A549 (cell line): ENCODE measurements around the gene IHH. TPM values are rescaled to one million over a fixed set of nuclear protein-coding genes. Genes with fewer than 3 reads are reported as not detected.

Source experiments
- ATAC-seq, 2 experiments: fragments of 200-7000 bp in 1 of 2; fragments of >200 bp in 1 of 2; cut with Nextera tagmentation in 1 of 2; cut with Tn5 transposase in 1 of 2; 3 replicates each; pipeline versions ENCODE4 v1.8.0 to v1.9.1; 2018 to 2020; ENCODE audit warnings: mild to moderate bottlenecking in 1 of 2, moderate library complexity in 1 of 2
- CTCF ChIA-PET: fragments of 300-600 bp; sonication (Branson Sonifier 250); formaldehyde crosslinking; extraction: SDS; loops from one replicate; lab custom pipeline; 2021; ENCODE audit warnings: antibody characterized with exemption, inconsistent platforms; lab: Yijun Ruan, JAX
- POLR2A ChIA-PET: fragments of 350-600 bp; formaldehyde crosslinking; extraction: SDS; loops from one replicate; lab custom pipeline; 2021; ENCODE audit warnings: antibody characterized with exemption, inconsistent platforms; lab: Yijun Ruan, JAX
- DNase-seq, 2 experiments: peaks; one replicate each; pipeline versions ENCODE4 v3.0.0 to v3.0.0-alpha.2; 2011 to 2016; ENCODE audit warnings: low read depth in 1 of 2, low spot score in 1 of 2
- FAIRE-seq: peaks from 2 replicates; lab custom pipeline; 2011; peaks lifted over from hg19 to GRCh38; lab: Jason Lieb, UNC
- H3K27ac ChIP-seq, 2 experiments: fragments of >200 bp; sonication (Bioruptor Twin); formaldehyde crosslinking; 3 replicates each; pipeline ENCODE4 v1.5.1; 2016 to 2017
- H3K4me1 ChIP-seq: fragments of >200 bp; sonication (Bioruptor Twin); formaldehyde crosslinking; 3 replicates; pipeline ENCODE4 v1.6.1; 2016
- H3K4me2 ChIP-seq: fragments of >200 bp; sonication (Bioruptor Twin); formaldehyde crosslinking; 3 replicates; pipeline ENCODE4 v1.6.1; 2016
- H3K4me3 ChIP-seq: fragments of >200 bp; sonication (Bioruptor Twin); formaldehyde crosslinking; 3 replicates; pipeline ENCODE4 v1.5.1; 2016
- H3K9me3 ChIP-seq: fragments of >200 bp; sonication (Bioruptor Twin); formaldehyde crosslinking; 3 replicates; pipeline ENCODE4 v1.6.1; 2016
- ATOH8 ChIP-seq: fragments of 250-450 bp; sonication (Bioruptor Pico); IDR thresholded peaks from 2 replicates; pipeline ENCODE4 v1.5.0; 2020; ENCODE audit warnings: low read depth, mild to moderate bottlenecking, moderate library complexity
- CBX2 ChIP-seq: fragments of 200-600 bp; sonication (generic); IDR thresholded peaks from 2 replicates; pipeline ENCODE4 v1.6.1; 2016; ENCODE audit warnings: low read depth, mild to moderate bottlenecking, borderline replicate concordance
- CBX8 ChIP-seq: fragments of 200-600 bp; sonication (generic); IDR thresholded peaks from 2 replicates; pipeline ENCODE4 v1.6.1; 2016
- CEBPB ChIP-seq, 2 experiments: fragments of >200 bp in 1 of 2; sonication (Bioruptor Twin) in 1 of 2; formaldehyde crosslinking in 1 of 2; IDR thresholded peaks; 2 replicates each; pipeline ENCODE4 v1.6.1; 2012 to 2016
- CHD4 ChIP-seq: fragments of 200-600 bp; sonication (generic); IDR thresholded peaks from 2 replicates; pipeline ENCODE4 v1.6.1; 2016; ENCODE audit warnings: antibody characterized with exemption, mild to moderate bottlenecking, borderline replicate concordance
- CTCF ChIP-seq: fragments of >200 bp; sonication (Bioruptor Twin); formaldehyde crosslinking; IDR thresholded peaks from 3 replicates; pipeline ENCODE4 v1.5.1; 2016
- FOSB ChIP-seq: fragments of 250-450 bp; sonication (Bioruptor Pico); IDR thresholded peaks from 2 replicates; pipeline ENCODE4 v1.5.0; 2020; ENCODE audit warnings: mild to moderate bottlenecking, moderate library complexity
- HDAC2 ChIP-seq: fragments of 200-600 bp; sonication (generic); IDR thresholded peaks from 2 replicates; pipeline ENCODE4 v1.6.1; 2016
- HMGXB4 ChIP-seq: fragments of 250-450 bp; sonication (Bioruptor Pico); IDR thresholded peaks from 2 replicates; pipeline ENCODE4 v1.5.0; 2021; ENCODE audit warnings: mild to moderate bottlenecking, moderate library complexity, borderline replicate concordance
- HOXA7 ChIP-seq: fragments of 250-450 bp; sonication (Bioruptor Pico); IDR thresholded peaks from 2 replicates; pipeline ENCODE4 v1.5.0; 2020; ENCODE audit warnings: mild to moderate bottlenecking, moderate library complexity
- JUN ChIP-seq, 2 experiments: fragments of >200 bp; sonication (Bioruptor Twin); formaldehyde crosslinking; IDR thresholded peaks; 2 replicates in 1 of 2; 3 replicates in 1 of 2; pipeline ENCODE4 v1.6.1; 2016 to 2017
- KDM5A ChIP-seq: fragments of 200-600 bp; sonication (generic); IDR thresholded peaks from 2 replicates; pipeline ENCODE4 v1.6.1; 2016; ENCODE audit warnings: antibody characterized with exemption, mild to moderate bottlenecking
- MAZ ChIP-seq: fragments of 150-350 bp; IDR thresholded peaks from 2 replicates; pipeline ENCODE4 v1.6.1; 2014; ENCODE audit warnings: antibody characterized with exemption, low read depth, low read length, borderline replicate concordance
- MYC ChIP-seq: IDR thresholded peaks from 2 replicates; pipeline ENCODE4 v1.6.1; 2012; ENCODE audit warnings: mild to moderate bottlenecking, inconsistent platforms, low read length, improper control_type of control experiment, borderline replicate concordance
- NFE2L2 ChIP-seq: fragments of 150-350 bp; conservative IDR thresholded peaks from 2 replicates; pipeline ENCODE4 v1.6.1; 2014; ENCODE audit warnings: low read length
- NPAS2 ChIP-seq: fragments of 250-450 bp; sonication (Bioruptor Pico); IDR thresholded peaks from 2 replicates; pipeline ENCODE4 v1.8.0; 2022; ENCODE audit warnings: mild to moderate bottlenecking, moderate library complexity, borderline replicate concordance
- PHF8 ChIP-seq: fragments of 200-600 bp; sonication (generic); IDR thresholded peaks from 2 replicates; pipeline ENCODE4 v1.6.1; 2016; ENCODE audit warnings: low read depth, mild to moderate bottlenecking, antibody characterized with exemption, moderate library complexity, borderline replicate concordance
- POLR2AphosphoS2 ChIP-seq: conservative IDR thresholded peaks from 2 replicates; pipeline ENCODE4 v1.6.1; 2012; ENCODE audit warnings: low read length, improper control_type of control experiment, inconsistent platforms
- RCOR1 ChIP-seq: fragments of 150-350 bp; IDR thresholded peaks from 2 replicates; pipeline ENCODE4 v1.6.1; 2014; ENCODE audit warnings: antibody characterized with exemption, low read length, low read depth
- RNF2 ChIP-seq: fragments of 200-600 bp; sonication (generic); IDR thresholded peaks from 2 replicates; pipeline ENCODE4 v1.6.1; 2016; ENCODE audit warnings: low read depth, mild to moderate bottlenecking, antibody characterized with exemption, moderate library complexity, borderline replicate concordance
- SREBF2 ChIP-seq: fragments of 450-650 bp; IDR thresholded peaks from 2 replicates; pipeline ENCODE4 v1.6.1; 2014; ENCODE audit warnings: mild to moderate bottlenecking, moderate library complexity
- TFCP2L1 ChIP-seq: fragments of 250-450 bp; sonication (Bioruptor Pico); IDR thresholded peaks from 2 replicates; pipeline ENCODE4 v1.5.0; 2021; ENCODE audit warnings: mild to moderate bottlenecking
- TP53 ChIP-seq: fragments of 250-450 bp; sonication (Bioruptor Pico); IDR thresholded peaks from 2 replicates; pipeline ENCODE4 v1.5.0; 2021; ENCODE audit warnings: mild to moderate bottlenecking, moderate library complexity
- ZNF302 ChIP-seq: fragments of 250-450 bp; sonication (Bioruptor Pico); IDR thresholded peaks from 2 replicates; pipeline ENCODE4 v1.9.0; 2021; ENCODE audit warnings: inconsistent platforms, mild to moderate bottlenecking, moderate library complexity
- WGBS: methylation state at CpG from one replicate; pipeline ENCODE4 v1.1.6; 2017; ENCODE audit errors: missing lambda C conversion rate; 5-methylcytosine and 5-hydroxymethylcytosine counted together
- polyA plus RNA-seq, 4 experiments: library from polyadenylated mRNA; depleted of rRNA in 3 of 4; stranded (reverse); fragments of >200 nt; fragmentation: RNase III in 1 of 4; extraction: RNeasy Plus Mini Kit Qiagen cat#74134 plus additional on column Dnase treatment in 1 of 4; gene quantifications; 2 replicates in 3 of 4; 3 replicates in 1 of 4; pipeline ENCODE4 v1.2.3, GENCODE V29; 2011 to 2017

The IHH gene
- polyA plus RNA-seq, 2 of the 4 experiments (the other 2 are of a cell fraction): 0.13 TPM; not detected in 1

- FAIRE-seq (no peak), ATAC-seq (no peak)
Observed at GRCh38 chr2:219031005-219031738, 29.5 kb downstream of the IHH start.

GRCh38 chr2:219030177-219030940, 30.4 kb downstream of the IHH start:
- Histone ChIP-seq H3K27ac (no peak overlapping the region), H3K4me1 (no peaks in the 10 kb centered on the region), H3K4me3 (no peak overlapping the region), H3K9me3 (no peaks in the 10 kb centered on the region), H3K4me2 (no peak overlapping the region)
- no peak for DNase-seq
- no peak for FAIRE-seq
- ATAC-seq: peak in 1 of 2 experiments; percentile 30; a peak in 3 of 6 replicates
- ChIA-PET POLR2A (no interaction called here), CTCF (interaction anchor here (0.6 to 12.4 kb wide), 58 partner anchors 10 to 497 kb away, joined by 3 to 173 read pairs (median 6); partner anchors contain the start of genes CFAP65, CRYBA2, IHH and NHEJ1)
- no peak for TF ChIP-seq HMGXB4 (CRISPR knock-in tag)
- TF ChIP-seq SREBF2: no peak
- no peak for TF ChIP-seq TP53
- TF ChIP-seq PHF8: no peak
- TF ChIP-seq MAZ: no peak
- TF ChIP-seq TFCP2L1 (CRISPR knock-in tag): no peak
- no peak for TF ChIP-seq CHD4
- TF ChIP-seq NPAS2: no peak
- no peak for TF ChIP-seq RCOR1
- TF ChIP-seq CBX2: no peak
- no peak for TF ChIP-seq POLR2AphosphoS2
- no peak for TF ChIP-seq JUN (IDR thresholded peaks at IDR 0.05)
- no peak for TF ChIP-seq MYC
- TF ChIP-seq RNF2: no peak
- no peak for TF ChIP-seq HDAC2
- no peak for TF ChIP-seq KDM5A
- TF ChIP-seq CBX8: no peak
- TF ChIP-seq CEBPB (IDR thresholded peaks at IDR 0.05): no peak
- TF ChIP-seq FOSB: no peak
- no peak for TF ChIP-seq ZNF302 (CRISPR knock-in tag)
- 50% methylated on average over 13 of the region's 16 CpGs for WGBS

More at GRCh38 chr2:219031005-219031738, 29.5 kb downstream of the IHH start:
- WGBS: 76% methylated on average over 16 of the region's 21 CpGs
- Histone ChIP-seq H3K27ac (no peak overlapping the region), H3K4me1 (no peaks in the 10 kb centered on the region), H3K4me2 (no peak overlapping the region), H3K9me3 (no peaks in the 10 kb centered on the region), H3K4me3 (no peak overlapping the region)
- TF ChIP-seq HOXA7 (CRISPR knock-in tag) (no peak), CBX8 (no peak), MAZ (no peak), NFE2L2 (no peak), CTCF (no peak), ATOH8 (no peak), SREBF2 (no peak)
- no peak for DNase-seq
- CTCF ChIA-PET: interaction anchor here (0.7 to 12.4 kb wide), 15 partner anchors 11 to 155 kb away, joined by 3 to 173 read pairs (median 21); partner anchors contain the start of genes CFAP65, CRYBA2, IHH and NHEJ1
- POLR2A ChIA-PET: no interaction called here
